DND-41 (cell line): ENCODE data around the gene KRTAP2-3.
"Not testable (repeated sequence)": the region's sequence is repeated elsewhere in the genome, so short reads cannot be mapped to it uniquely, and the experiment has no call there.

Experiments
- ATAC-seq: fragments of 200-7000 bp; cut with Tn5 transposase; 3 replicates; pipeline ENCODE4 v1.9.1; 2021; ENCODE audit warnings: low read depth; ENCODE audit not compliant: insufficient read depth
- DNase-seq: peaks from one replicate; pipeline ENCODE4 v3.0.0-alpha.2; 2020
- H2AFZ ChIP-seq: 2 replicates; pipeline ENCODE4 v1.6.0; 2012; ENCODE audit warnings: low read depth, low read length
- H3K27ac ChIP-seq: 2 replicates; pipeline ENCODE4 v1.5.1; 2012; ENCODE audit warnings: low read length, inconsistent platforms
- H3K27me3 ChIP-seq: fragments of 200-600 bp; sonication (generic); 2 replicates; pipeline ENCODE4 v1.6.0; 2012; ENCODE audit warnings: low read length, mild to moderate bottlenecking, inconsistent platforms; ENCODE audit not compliant: insufficient read depth, poor library complexity
- H3K36me3 ChIP-seq: 2 replicates; pipeline ENCODE4 v1.5.1; 2012; ENCODE audit warnings: low read length, inconsistent platforms; ENCODE audit not compliant: insufficient read depth
- H3K4me1 ChIP-seq: 2 replicates; pipeline ENCODE4 v1.5.1; 2012; ENCODE audit warnings: mild to moderate bottlenecking, low read length; ENCODE audit not compliant: insufficient read depth
- H3K4me2 ChIP-seq: 2 replicates; pipeline ENCODE4 v1.6.0; 2012; ENCODE audit warnings: mild to moderate bottlenecking, moderate library complexity, low read length, inconsistent platforms; ENCODE audit not compliant: insufficient read depth
- H3K4me3 ChIP-seq, 2 experiments: fragments of 200-600 bp in 1 of 2; shearing (Covaris generic) in 1 of 2; 2 replicates each; pipeline ENCODE4 v1.5.1; 2012 to 2016; ENCODE audit warnings: inconsistent platforms in 2 of 2, low read length in 2 of 2, mild to moderate bottlenecking in 2 of 2, low read depth in 1 of 2, moderate library complexity in 1 of 2
- H3K79me2 ChIP-seq: 2 replicates; pipeline ENCODE4 v1.6.0; 2012; ENCODE audit warnings: low read length, inconsistent platforms; ENCODE audit not compliant: insufficient read depth
- H3K9ac ChIP-seq: 2 replicates; pipeline ENCODE4 v1.6.0; 2012; ENCODE audit warnings: low read depth, mild to moderate bottlenecking, inconsistent platforms, low read length, moderate library complexity
- H3K9me3 ChIP-seq: 2 replicates; pipeline ENCODE4 v1.5.1; 2012; ENCODE audit warnings: low read length, moderate library complexity, mild to moderate bottlenecking, inconsistent platforms; ENCODE audit not compliant: insufficient read depth, severe bottlenecking
- H4K20me1 ChIP-seq: 2 replicates; pipeline ENCODE4 v1.6.0; 2012; ENCODE audit warnings: low read length; ENCODE audit not compliant: insufficient read depth
- EZH2 ChIP-seq: IDR thresholded peaks from 3 replicates; pipeline ENCODE4 v1.6.1; 2012; ENCODE audit warnings: borderline replicate concordance, low read depth, mild to moderate bottlenecking, moderate library complexity, low read length, inconsistent platforms; ENCODE audit not compliant: severe bottlenecking
- TF ChIP-seq, protein P1 (sequence below): IDR thresholded peaks from 2 replicates; pipeline ENCODE4 v1.5.1; 2012; ENCODE audit warnings: borderline replicate concordance, low read length, moderate library complexity, mild to moderate bottlenecking; ENCODE audit not compliant: poor library complexity, severe bottlenecking; ENCODE audit errors: extremely low read depth

KRTAP2-3 gene

DNA sequence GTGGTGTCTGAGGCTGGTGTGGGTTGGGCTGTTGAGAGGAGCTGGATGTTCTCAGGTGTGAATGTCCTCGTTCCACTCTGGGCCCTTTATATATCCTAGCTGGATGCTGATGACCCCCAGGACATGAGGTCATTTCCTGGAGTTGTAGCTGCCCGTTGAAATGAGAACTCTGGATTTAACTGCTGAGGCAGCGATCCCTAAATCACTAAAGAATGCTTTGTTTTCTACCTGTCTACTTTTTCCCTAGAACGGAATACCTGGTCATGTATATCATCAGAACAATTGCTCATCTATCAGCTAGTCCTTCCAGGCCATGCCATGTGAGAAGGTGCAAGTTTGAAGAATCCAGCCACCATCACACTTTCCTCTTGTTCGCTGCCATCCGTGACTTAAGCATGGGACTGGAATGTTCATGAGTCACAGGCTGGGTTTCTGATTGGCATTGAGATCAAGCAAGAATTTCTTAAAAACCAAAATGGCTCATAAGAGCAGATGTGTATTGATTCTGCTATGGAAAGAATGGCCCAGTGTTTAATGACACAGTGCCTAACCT is at the start of gene KRTAP2-3:
TSS of gene KRTAP2-3 (minus strand) at position 63 of the 553 bp plus-strand sequence. CDS start 64 bp downstream, outside the sequence.
- TF ChIP-seq, protein P1, sequence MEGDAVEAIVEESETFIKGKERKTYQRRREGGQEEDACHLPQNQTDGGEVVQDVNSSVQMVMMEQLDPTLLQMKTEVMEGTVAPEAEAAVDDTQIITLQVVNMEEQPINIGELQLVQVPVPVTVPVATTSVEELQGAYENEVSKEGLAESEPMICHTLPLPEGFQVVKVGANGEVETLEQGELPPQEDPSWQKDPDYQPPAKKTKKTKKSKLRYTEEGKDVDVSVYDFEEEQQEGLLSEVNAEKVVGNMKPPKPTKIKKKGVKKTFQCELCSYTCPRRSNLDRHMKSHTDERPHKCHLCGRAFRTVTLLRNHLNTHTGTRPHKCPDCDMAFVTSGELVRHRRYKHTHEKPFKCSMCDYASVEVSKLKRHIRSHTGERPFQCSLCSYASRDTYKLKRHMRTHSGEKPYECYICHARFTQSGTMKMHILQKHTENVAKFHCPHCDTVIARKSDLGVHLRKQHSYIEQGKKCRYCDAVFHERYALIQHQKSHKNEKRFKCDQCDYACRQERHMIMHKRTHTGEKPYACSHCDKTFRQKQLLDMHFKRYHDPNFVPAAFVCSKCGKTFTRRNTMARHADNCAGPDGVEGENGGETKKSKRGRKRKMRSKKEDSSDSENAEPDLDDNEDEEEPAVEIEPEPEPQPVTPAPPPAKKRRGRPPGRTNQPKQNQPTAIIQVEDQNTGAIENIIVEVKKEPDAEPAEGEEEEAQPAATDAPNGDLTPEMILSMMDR, result no peak
- no peak for TF ChIP-seq EZH2
- Histone ChIP-seq H3K79me2 (no peaks in the 10 kb centered on the region), H3K9ac (no peak within 1 kb of the TSS), H3K4me3 (no peak within 1 kb of the TSS), H3K9me3 (no peaks in the 10 kb centered on the region), H2AFZ (no peak within 1 kb of the TSS), H3K4me1 (no peaks in the 10 kb centered on the region), H3K27me3 (no peaks in the 10 kb centered on the region), H3K27ac (no peak within 1 kb of the TSS), H3K4me2 (no peak within 1 kb of the TSS), H4K20me1 (no peaks in the 10 kb centered on the region), H3K36me3 (no peaks in the 10 kb centered on the region)
- no peak for ATAC-seq
- DNase-seq, result no peak

DNA sequence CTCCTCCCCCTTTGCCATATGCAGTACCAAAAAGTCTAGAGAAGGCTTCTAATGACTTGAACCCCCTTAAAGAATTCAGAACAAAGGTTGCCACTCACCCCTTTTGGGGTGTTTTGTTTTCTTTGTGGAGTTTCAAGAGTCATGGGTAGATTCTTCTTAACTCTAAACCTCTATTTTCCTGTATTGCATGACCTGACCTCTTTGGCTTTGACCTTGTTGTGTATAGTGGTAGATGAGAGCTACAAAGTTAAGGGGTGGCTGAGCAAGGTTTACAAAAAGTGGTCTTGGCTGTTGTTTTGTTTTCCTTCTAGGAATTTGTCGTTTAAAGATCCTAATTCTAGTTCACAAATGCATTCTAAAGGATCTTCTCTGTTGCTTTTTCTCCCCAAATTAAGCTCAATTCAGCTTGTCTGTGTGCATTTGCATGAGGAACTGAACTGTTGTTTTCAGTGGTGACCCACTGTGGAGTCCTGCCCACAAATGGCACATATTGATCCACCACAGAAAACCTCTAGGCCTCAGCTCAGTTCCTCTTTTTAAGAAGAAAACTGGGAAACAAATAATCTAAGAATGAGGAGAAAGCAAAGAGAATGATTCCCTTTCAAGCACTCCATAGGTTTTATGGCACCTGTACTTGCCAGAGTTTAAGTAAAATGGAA is 48.9 kb upstream of the KRTAP2-3 start:
- not testable (repeated sequence) for H3K4me1 ChIP-seq, H3K9ac ChIP-seq, H3K4me2 ChIP-seq

GRCh38 chr17:41107941-41108450 is 48.1 kb upstream of the KRTAP2-3 start:
- no peak overlapping the region for H3K4me3 ChIP-seq

More for the DNA sequence above, 48.9 kb upstream of the KRTAP2-3 start:
- not testable (repeated sequence) for ATAC-seq, H2AFZ ChIP-seq, H3K4me3 ChIP-seq, H3K79me2 ChIP-seq, H3K27ac ChIP-seq, H3K27me3 ChIP-seq, H3K36me3 ChIP-seq, H4K20me1 ChIP-seq, DNase-seq
- H3K9me3 ChIP-seq, result peaks cover 14% of the 10 kb centered on the region

GRCh38 chr17:41105347-41105746 is 45.4 kb upstream of the KRTAP2-3 start, which contains the start of gene KRTAP4-9:
Gene KRTAP4-9 (plus strand): TSS chr17:41105389. CDS start chr17:41105389, 0 bp downstream.
- H3K4me2 ChIP-seq, H3K9me3 ChIP-seq, H4K20me1 ChIP-seq, ATAC-seq, H3K27ac ChIP-seq, H3K4me1 ChIP-seq, H3K79me2 ChIP-seq, H3K4me3 ChIP-seq, H3K9ac ChIP-seq, H3K36me3 ChIP-seq, DNase-seq, H3K27me3 ChIP-seq, H2AFZ ChIP-seq: not testable (repeated sequence)

More at GRCh38 chr17:41107941-41108450, 48.1 kb upstream of the KRTAP2-3 start:
- no peak overlapping the region for H3K27ac ChIP-seq
- H3K79me2 ChIP-seq, result no peaks in the 10 kb centered on the region
- TF ChIP-seq EZH2, result no peak
- TF ChIP-seq, protein P1, result no peak
- H3K9ac ChIP-seq, result no peak overlapping the region
- no peaks in the 10 kb centered on the region for H4K20me1 ChIP-seq
- no peaks in the 10 kb centered on the region for H3K27me3 ChIP-seq
- H3K36me3 ChIP-seq, result no peaks in the 10 kb centered on the region
- peaks cover 14% of the 10 kb centered on the region for H3K9me3 ChIP-seq
- no peak overlapping the region for H3K4me2 ChIP-seq
- no peaks in the 10 kb centered on the region for H3K4me1 ChIP-seq
- DNase-seq (no peak), ATAC-seq (no peak)
- no peak overlapping the region for H2AFZ ChIP-seq

DNA sequence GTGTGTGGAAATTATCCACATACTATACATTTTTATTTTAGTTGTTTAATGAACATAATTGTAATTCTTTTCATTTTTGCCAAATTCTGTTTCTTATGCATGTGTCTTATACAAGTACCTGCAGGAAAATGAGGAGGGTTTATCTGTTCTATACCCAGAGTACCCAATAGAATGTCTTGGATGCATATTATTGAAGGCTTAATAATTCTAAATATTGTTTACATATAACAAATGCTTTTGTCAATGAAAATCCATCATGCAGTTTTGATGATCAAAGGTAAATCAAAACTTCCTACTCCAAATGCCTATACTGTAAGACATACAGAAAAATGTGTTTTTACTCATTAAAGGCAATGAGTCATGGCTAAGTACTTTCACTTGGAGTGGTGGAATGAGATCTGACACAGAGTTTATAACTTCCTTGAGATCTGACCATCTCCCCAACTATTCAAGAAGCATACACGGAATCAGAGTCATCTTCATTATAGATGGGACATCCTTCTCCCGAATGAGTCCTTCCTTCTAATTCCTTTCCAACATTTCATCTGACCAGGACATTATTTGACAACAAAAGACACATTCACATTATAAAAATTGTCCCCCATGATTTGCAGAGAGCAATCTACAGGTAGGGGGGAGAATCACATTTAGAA is 44.6 kb upstream of the KRTAP2-3 start:
- H3K79me2 ChIP-seq, H3K9ac ChIP-seq, H3K4me1 ChIP-seq, H3K4me3 ChIP-seq, ATAC-seq, H2AFZ ChIP-seq, H3K27ac ChIP-seq, H3K4me2 ChIP-seq, H3K36me3 ChIP-seq, H3K9me3 ChIP-seq, DNase-seq, H4K20me1 ChIP-seq, H3K27me3 ChIP-seq: not testable (repeated sequence)
